Measurements from ENCODE around the gene LST1. TPM values are rescaled to one million over a fixed set of nuclear protein-coding genes. Genes with fewer than 3 reads are reported as not detected.

The LST1 gene
- total RNA-seq, 1 experiment from 2014 or later: 0.69 TPM

DNA sequence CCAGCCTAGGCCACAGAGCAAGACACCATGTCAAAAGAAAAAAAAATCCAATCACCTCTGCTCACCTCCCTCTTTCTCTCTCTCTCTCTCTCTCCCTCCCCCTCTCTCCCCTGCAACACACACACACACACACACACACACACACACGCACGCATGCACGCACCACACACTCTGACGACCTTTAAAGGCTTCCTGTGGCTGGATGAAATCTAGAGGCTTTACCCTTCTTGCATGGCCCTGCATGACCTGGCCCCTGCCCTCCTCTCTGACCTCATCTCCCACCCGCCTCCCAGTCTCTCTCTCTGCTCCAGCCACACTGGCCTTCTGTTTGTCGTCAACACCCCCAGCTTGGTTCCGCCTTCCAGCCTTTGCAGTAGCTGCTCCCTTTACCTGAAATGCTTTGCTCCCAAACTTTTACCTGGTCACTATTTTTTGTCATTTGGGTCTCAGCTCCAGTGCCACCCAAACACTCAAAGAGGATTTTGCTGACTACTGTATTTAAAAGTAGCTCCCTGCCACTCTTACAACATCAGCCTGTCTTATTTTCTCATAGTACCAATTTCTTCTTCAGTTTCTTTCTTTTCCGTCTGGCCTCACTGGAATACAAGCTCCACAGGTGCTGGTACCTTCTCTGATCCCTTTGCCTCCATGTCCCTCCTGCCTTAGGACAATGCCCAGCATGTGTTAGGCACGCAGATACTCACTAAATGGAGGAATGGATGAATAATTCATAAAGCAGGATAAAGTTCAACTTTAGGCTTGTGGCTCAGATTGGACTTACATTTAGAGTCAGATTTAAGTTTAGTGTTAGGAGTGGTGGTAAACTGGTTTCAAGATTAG is 18.3 kb upstream of the LST1 start:
- Histone ChIP-seq H3K9me2 (ENCODE audit: insufficient read depth) (no peaks in the 10 kb centered on the region), H3K4me1 (ENCODE audit: control insufficient read depth in 1 of 2, insufficient read depth in 2 of 2, low read length in 2 of 2) (no peaks in the 10 kb centered on the region), H4K20me1 (ENCODE audit: insufficient read depth) (no peaks in the 10 kb centered on the region), H3K79me2 (ENCODE audit: insufficient read depth, low read length) (no peaks in the 10 kb centered on the region), H3K9me3 (ENCODE audit: control insufficient read depth in 1 of 2, insufficient read depth in 1 of 2, low read depth in 1 of 2, low read length in 2 of 2) (no peaks in the 10 kb centered on the region), H3K9ac (ENCODE audit: low read length) (no peak overlapping the region), H3K4me3 (replicated peaks in 1 of 2; ENCODE audit: low read depth in 1 of 2, low read length in 2 of 2) (no peak overlapping the region), H3K4me2 (ENCODE audit: low read length) (no peak overlapping the region), H3K27ac (ENCODE audit: low read depth, low read length) (no peak overlapping the region), H2AFZ (ENCODE audit: low read depth, low read length, poor library complexity, severe bottlenecking) (no peak overlapping the region), H3K36me3 (ENCODE audit: control insufficient read depth in 1 of 2, insufficient read depth in 2 of 2, low read length in 2 of 2) (no peaks in the 10 kb centered on the region), H3K27me3 (ENCODE audit: insufficient read depth, low read length) (no peaks in the 10 kb centered on the region)
- ATAC-seq: no peak
- ChIA-PET RAD21 (ENCODE audit: low non-redundant PET in 1 of 2, low total read pairs in 2 of 2, uncharacterized antibody in 2 of 2, unreplicated experiment in 2 of 2) (no interaction called here), POLR2A (interaction anchor here (1.2 kb wide), 1 partner anchor 25 kb away, joined by 3 read pairs; the partner anchor contains the start of gene NCR3), CTCF (interaction anchor here (1.7 kb wide), 1 partner anchor 13 kb away, joined by 6 read pairs; no protein-coding TSS in a partner anchor)
- intact Hi-C loops (cut with micrococcal nuclease): no loop called here
- no peak for DNase-seq (ENCODE audit: low read depth, low spot score)
- TF ChIP-seq ZFX (IDR thresholded peaks at IDR 0.05): no peak
- TF ChIP-seq SIN3A (IDR thresholded peaks at IDR 0.05; ENCODE audit: low read depth): no peak
- no peak for TF ChIP-seq RAD21 (IDR thresholded peaks at IDR 0.05; ENCODE audit: low read depth)
- BruUV-seq (replicated peaks): no TSS peak

DNA sequence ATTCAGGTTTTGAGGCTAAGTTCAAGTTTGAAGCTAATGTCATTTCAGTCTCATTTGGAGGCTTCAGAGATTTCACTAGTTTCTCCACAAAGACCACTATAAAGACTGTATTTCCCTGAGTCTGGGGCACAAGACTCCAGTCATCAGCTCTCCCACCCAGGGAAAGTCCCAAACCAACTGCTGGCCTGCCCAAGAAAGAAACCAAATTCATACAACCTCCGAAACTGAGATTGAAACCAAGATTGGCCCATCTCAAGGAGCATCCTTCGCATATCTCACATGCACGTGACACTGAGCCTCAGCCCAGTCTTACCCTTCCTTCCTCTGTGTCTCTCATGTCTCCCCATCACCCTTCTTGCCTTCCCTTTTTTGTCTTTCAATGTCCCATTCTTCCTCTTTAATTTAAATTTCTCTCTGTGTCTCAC is 17.5 kb upstream of the LST1 start:
- H3K36me3 ChIP-seq (ENCODE audit: control insufficient read depth in 1 of 2, insufficient read depth in 2 of 2, low read length in 2 of 2): no peaks in the 10 kb centered on the region
- RAD21 ChIA-PET (ENCODE audit: low non-redundant PET in 1 of 2, low total read pairs in 2 of 2, uncharacterized antibody in 2 of 2, unreplicated experiment in 2 of 2): no interaction called here
- intact Hi-C loops (cut with micrococcal nuclease): no loop called here
- DNase-seq (ENCODE audit: low read depth, low spot score): no peak
- H3K9ac ChIP-seq (ENCODE audit: low read length): no peak overlapping the region
- no peak for ATAC-seq
- POLR2A ChIA-PET: interaction anchor here (1.2 kb wide), 1 partner anchor 25 kb away, joined by 3 read pairs; the partner anchor contains the start of gene NCR3
- H3K4me2 ChIP-seq (ENCODE audit: low read length): no peak overlapping the region
- no peaks in the 10 kb centered on the region for H3K9me3 ChIP-seq (ENCODE audit: control insufficient read depth in 1 of 2, insufficient read depth in 1 of 2, low read depth in 1 of 2, low read length in 2 of 2)
- H3K27ac ChIP-seq (ENCODE audit: low read depth, low read length): no peak overlapping the region
- no TSS peak for BruUV-seq (replicated peaks)
- no peaks in the 10 kb centered on the region for H3K27me3 ChIP-seq (ENCODE audit: insufficient read depth, low read length)
- H3K79me2 ChIP-seq (ENCODE audit: insufficient read depth, low read length): no peaks in the 10 kb centered on the region
- CTCF ChIA-PET: interaction anchor here (1.7 kb wide), 1 partner anchor 12 kb away, joined by 6 read pairs; no protein-coding TSS in a partner anchor
- 0 out of 4 replicates have a peak, but pooled peaks cover 0 to under 1% of the 10 kb centered on the region in 2 experiments for H3K4me1 ChIP-seq (ENCODE audit: control insufficient read depth in 1 of 2, insufficient read depth in 2 of 2, low read length in 2 of 2)
- TF ChIP-seq POLR2AphosphoS5 (IDR thresholded peaks at IDR 0.05; ENCODE audit: low read depth, low read length): no peak
- TF ChIP-seq RAD21 (IDR thresholded peaks at IDR 0.05; ENCODE audit: low read depth): no peak
- TF ChIP-seq SIN3A (IDR thresholded peaks at IDR 0.05; ENCODE audit: low read depth): no peak
- TF ChIP-seq ZFX (IDR thresholded peaks at IDR 0.05): no peak
- TF ChIP-seq SRF (IDR thresholded peaks at IDR 0.05; ENCODE audit: low read depth): no peak
- TF ChIP-seq ZNF274 (IDR thresholded peaks at IDR 0.05; ENCODE audit: low read depth, low read length): no peak
- TF ChIP-seq POLR2A (IDR thresholded peaks at IDR 0.05; ENCODE audit: borderline replicate concordance, extremely low read depth, insufficient read depth, insufficient read length): no peak
- TF ChIP-seq, protein P1, sequence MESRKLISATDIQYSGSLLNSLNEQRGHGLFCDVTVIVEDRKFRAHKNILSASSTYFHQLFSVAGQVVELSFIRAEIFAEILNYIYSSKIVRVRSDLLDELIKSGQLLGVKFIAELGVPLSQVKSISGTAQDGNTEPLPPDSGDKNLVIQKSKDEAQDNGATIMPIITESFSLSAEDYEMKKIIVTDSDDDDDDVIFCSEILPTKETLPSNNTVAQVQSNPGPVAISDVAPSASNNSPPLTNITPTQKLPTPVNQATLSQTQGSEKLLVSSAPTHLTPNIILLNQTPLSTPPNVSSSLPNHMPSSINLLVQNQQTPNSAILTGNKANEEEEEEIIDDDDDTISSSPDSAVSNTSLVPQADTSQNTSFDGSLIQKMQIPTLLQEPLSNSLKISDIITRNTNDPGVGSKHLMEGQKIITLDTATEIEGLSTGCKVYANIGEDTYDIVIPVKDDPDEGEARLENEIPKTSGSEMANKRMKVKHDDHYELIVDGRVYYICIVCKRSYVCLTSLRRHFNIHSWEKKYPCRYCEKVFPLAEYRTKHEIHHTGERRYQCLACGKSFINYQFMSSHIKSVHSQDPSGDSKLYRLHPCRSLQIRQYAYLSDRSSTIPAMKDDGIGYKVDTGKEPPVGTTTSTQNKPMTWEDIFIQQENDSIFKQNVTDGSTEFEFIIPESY (IDR thresholded peaks at IDR 0.05; ENCODE audit: extremely low read depth, insufficient replicate concordance, low read length): no peak
- no peak for TF ChIP-seq EZH2 (IDR thresholded peaks at IDR 0.05)
- no peak for TF ChIP-seq YY1 (IDR thresholded peaks at IDR 0.05; ENCODE audit: extremely low read depth, insufficient replicate concordance, low read depth, low read length)
- TF ChIP-seq SP1 (IDR thresholded peaks at IDR 0.05; ENCODE audit: low read depth): no peak
- TF ChIP-seq, protein P2, sequence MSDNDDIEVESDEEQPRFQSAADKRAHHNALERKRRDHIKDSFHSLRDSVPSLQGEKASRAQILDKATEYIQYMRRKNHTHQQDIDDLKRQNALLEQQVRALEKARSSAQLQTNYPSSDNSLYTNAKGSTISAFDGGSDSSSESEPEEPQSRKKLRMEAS (IDR thresholded peaks at IDR 0.05): no peak
- no peak for TF ChIP-seq EZH2phosphoT487 (IDR thresholded peaks at IDR 0.05; ENCODE audit: borderline replicate concordance)
- TF ChIP-seq JUND (IDR thresholded peaks at IDR 0.05): no peak
- no peak for TF ChIP-seq EGR1 (IDR thresholded peaks at IDR 0.05; ENCODE audit: low read depth)
- no peak for TF ChIP-seq ELF1 (IDR thresholded peaks at IDR 0.05; ENCODE audit: borderline replicate concordance, low read depth)
- no peak for TF ChIP-seq CEBPB (IDR thresholded peaks at IDR 0.05; ENCODE audit: low read depth)
- no peak overlapping the region for H3K4me3 ChIP-seq (replicated peaks in 1 of 2; ENCODE audit: low read depth in 1 of 2, low read length in 2 of 2)
- no peak overlapping the region for H2AFZ ChIP-seq (ENCODE audit: low read depth, low read length, poor library complexity, severe bottlenecking)
- H3K9me2 ChIP-seq (ENCODE audit: insufficient read depth): no peaks in the 10 kb centered on the region
- H4K20me1 ChIP-seq (ENCODE audit: insufficient read depth): no peaks in the 10 kb centered on the region

All from HCT116 (cell line).